KOPT-K1 (cell line): Measurements from ENCODE around the gene SCN9A.
"Not testable (repeated sequence)": the region's sequence is repeated elsewhere in the genome, so short reads cannot be mapped to it uniquely, and the experiment has no call there.

Experiments used
- H3K27ac ChIP-seq: fragments of 200-600 bp; sonication (generic); 2 replicates; pipeline ENCODE4 v1.5.1; 2016; ENCODE audit warnings: antibody characterized with exemption, mild to moderate bottlenecking, low read depth, low read length; ENCODE audit not compliant: poor library complexity, severe bottlenecking
- H3K36me3 ChIP-seq: fragments of 200-600 bp; sonication (generic); 2 replicates; pipeline ENCODE4 v1.5.1; 2017; ENCODE audit warnings: antibody characterized with exemption, mild to moderate bottlenecking, low read length, moderate library complexity; ENCODE audit not compliant: insufficient read depth
- H3K9me3 ChIP-seq: fragments of 200-600 bp; sonication (generic); 2 replicates; pipeline ENCODE4 v1.5.1; 2017; ENCODE audit warnings: antibody characterized with exemption, low read length, mild to moderate bottlenecking; ENCODE audit not compliant: insufficient read depth, poor library complexity, severe bottlenecking

SCN9A gene

GRCh38 chr2:166224197-166224596 lies 151.5 kb downstream of the SCN9A start:
- H3K27ac ChIP-seq = no peak overlapping the region
- no peaks in the 10 kb centered on the region for H3K9me3 ChIP-seq
- H3K36me3 ChIP-seq = peaks cover 3% of the 10 kb centered on the region; the same call in 1 of the 2 replicates

GRCh38 chr2:166223298-166223697 lies 152.4 kb downstream of the SCN9A start:
- Histone ChIP-seq H3K27ac (no peak overlapping the region), H3K9me3 (no peaks in the 10 kb centered on the region), H3K36me3 (no peaks in the 10 kb centered on the region)

- Histone ChIP-seq H3K9me3 (peaks cover 4% of the 10 kb centered on the region), H3K27ac (no peak overlapping the region), H3K36me3 (no peaks in the 10 kb centered on the region)
Observed at GRCh38 chr2:166211079-166211478, 164.7 kb downstream of the SCN9A start.

- not testable (repeated sequence) for H3K27ac ChIP-seq
Observed at GRCh38 chr2:166209944-166210343, 165.8 kb downstream of the SCN9A start.

GRCh38 chr2:166209367-166209766 lies 166.4 kb downstream of the SCN9A start:
- H3K27ac ChIP-seq, H3K9me3 ChIP-seq, H3K36me3 ChIP-seq: not testable (repeated sequence)

More at GRCh38 chr2:166209944-166210343, 165.8 kb downstream of the SCN9A start:
- not testable (repeated sequence) for H3K36me3 ChIP-seq, H3K9me3 ChIP-seq

GRCh38 chr2:166206153-166206552 lies 169.6 kb downstream of the SCN9A start:
- H3K9me3 ChIP-seq, H3K27ac ChIP-seq: not testable (repeated sequence)
- peaks cover 18% of the 10 kb centered on the region for H3K36me3 ChIP-seq

- Histone ChIP-seq H3K9me3 (peaks cover 3% of the 10 kb centered on the region), H3K36me3 (peaks cover 29% of the 10 kb centered on the region), H3K27ac (no peak overlapping the region)
Observed at GRCh38 chr2:166202778-166203177, 173.0 kb downstream of the SCN9A start.

- Histone ChIP-seq H3K36me3 (peaks cover 11% of the 10 kb centered on the region), H3K9me3 (no peaks in the 10 kb centered on the region), H3K27ac (no peak overlapping the region)
Observed at GRCh38 chr2:166197446-166197845, 178.3 kb downstream of the SCN9A start.

GRCh38 chr2:166193407-166193806 lies 182.3 kb downstream of the SCN9A start:
- Histone ChIP-seq H3K27ac (no peak overlapping the region), H3K36me3 (no peaks in the 10 kb centered on the region), H3K9me3 (no peaks in the 10 kb centered on the region)

GRCh38 chr2:166188084-166188483 lies 187.7 kb downstream of the SCN9A start:
- Histone ChIP-seq H3K36me3 (no peaks in the 10 kb centered on the region), H3K27ac (no peak overlapping the region), H3K9me3 (no peaks in the 10 kb centered on the region)

- Histone ChIP-seq H3K9me3 (no peaks in the 10 kb centered on the region), H3K27ac (no peak overlapping the region), H3K36me3 (no peaks in the 10 kb centered on the region)
Observed at GRCh38 chr2:166184789-166185188, 191.0 kb downstream of the SCN9A start.

- Histone ChIP-seq H3K36me3 (no peaks in the 10 kb centered on the region), H3K27ac (no peak overlapping the region), H3K9me3 (no peaks in the 10 kb centered on the region)
Observed at GRCh38 chr2:166181813-166182154, 194.0 kb downstream of the SCN9A start.

GRCh38 chr2:166180951-166181812 lies 194.6 kb downstream of the SCN9A start:
- Histone ChIP-seq H3K9me3 (no peaks in the 10 kb centered on the region), H3K36me3 (no peaks in the 10 kb centered on the region), H3K27ac (no peak overlapping the region)

GRCh38 chr2:166179201-166179600 lies 196.5 kb downstream of the SCN9A start:
- Histone ChIP-seq H3K27ac (no peak overlapping the region), H3K9me3 (no peaks in the 10 kb centered on the region), H3K36me3 (no peaks in the 10 kb centered on the region)

- Histone ChIP-seq H3K9me3 (no peaks in the 10 kb centered on the region), H3K36me3 (no peaks in the 10 kb centered on the region), H3K27ac (no peak overlapping the region)
Observed at GRCh38 chr2:166173263-166173662, 202.5 kb downstream of the SCN9A start.

GRCh38 chr2:166171216-166171615 lies 204.5 kb downstream of the SCN9A start:
- Histone ChIP-seq H3K36me3 (no peaks in the 10 kb centered on the region), H3K9me3 (no peaks in the 10 kb centered on the region), H3K27ac (no peak overlapping the region)
